ENCODE results near the gene CRIM1. TPM values are rescaled to one million over a fixed set of nuclear protein-coding genes. Genes with fewer than 3 reads are reported as not detected.

Gene CRIM1
- polyA plus RNA-seq, 2 of the 4 experiments (the other 2 are of a cell fraction) = 127 to 208 TPM

DNA sequence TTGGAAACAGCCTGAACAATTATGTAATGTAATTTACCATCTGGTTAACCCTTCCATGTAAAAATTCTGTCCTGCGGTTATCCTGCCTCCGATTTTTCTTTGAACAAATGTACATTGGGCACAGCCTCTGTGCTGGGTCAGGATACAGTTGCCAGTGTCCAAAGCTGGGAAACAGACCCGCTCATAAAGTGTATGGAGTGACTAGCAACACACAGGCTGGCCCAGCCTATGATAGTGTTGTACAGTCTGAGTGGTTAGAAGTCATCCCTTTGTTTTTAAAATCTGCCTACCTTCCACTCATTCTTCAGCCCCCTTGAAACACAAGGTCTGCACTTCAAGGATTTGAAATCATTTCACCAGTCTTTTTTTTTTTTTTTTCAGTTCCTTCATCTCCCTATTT, 192.3 kb downstream of the CRIM1 start:
- no peak overlapping the region for H3K27ac ChIP-seq
- FAIRE-seq (no peak), ATAC-seq (peak; percentile 32 to 54; a peak in 3 of 6 replicates), DNase-seq (ENCODE audit: low read depth in 1 of 2, low spot score in 1 of 2) (no peak)
- no peak for TF ChIP-seq POLR2AphosphoS2 (conservative IDR thresholded peaks at IDR 0.05; ENCODE audit: low read length)
- TF ChIP-seq POLR2A (IDR thresholded peaks at IDR 0.05; ENCODE audit: low read length) = no peak
- no peak for TF ChIP-seq CBX8 (IDR thresholded peaks at IDR 0.05)
- no peak for TF ChIP-seq PHF8 (IDR thresholded peaks at IDR 0.05; ENCODE audit: borderline replicate concordance, low read depth)
- no peak for TF ChIP-seq RFX5 (IDR thresholded peaks at IDR 0.05)
- no peak for TF ChIP-seq EHMT2 (IDR thresholded peaks at IDR 0.05; ENCODE audit: low read depth)
- TF ChIP-seq RCOR1 (IDR thresholded peaks at IDR 0.05; ENCODE audit: low read depth, low read length) = no peak
- no peak for TF ChIP-seq HMGXB4 (CRISPR knock-in tag; IDR thresholded peaks at IDR 0.05; ENCODE audit: borderline replicate concordance)
- no peak for TF ChIP-seq ZSCAN20 (CRISPR knock-in tag; IDR thresholded peaks at IDR 0.05)
- H3K9me3 ChIP-seq = no peaks in the 10 kb centered on the region
- ChIA-PET CTCF (interaction anchor here (0.5 to 4.5 kb wide), 2 partner anchors 69 to 117 kb away, joined by 3 to 18 read pairs; no protein-coding TSS in a partner anchor), POLR2A (no interaction called here)
- peaks cover 16% of the 10 kb centered on the region for H3K4me1 ChIP-seq
- H3K4me3 ChIP-seq = no peak overlapping the region
- H3K4me2 ChIP-seq = no peak overlapping the region
- 83% methylated on average over 3 of the region's 3 CpGs for WGBS (ENCODE audit: missing lambda C conversion rate)

GRCh38 chr2:36549165-36549574, 193.6 kb downstream of the CRIM1 start:
- Histone ChIP-seq H3K4me3 (no peak overlapping the region), H3K9me3 (no peaks in the 10 kb centered on the region), H3K27ac (0 out of 6 replicates have a peak overlapping the region, but pooled peaks of 1 of the 2 experiments have one; percentile 1), H3K4me1 (peaks cover 16% of the 10 kb centered on the region), H3K4me2 (no peak overlapping the region)
- no peak for TF ChIP-seq HOXB13 (CRISPR knock-in tag; IDR thresholded peaks at IDR 0.05; ENCODE audit: low read depth)
- TF ChIP-seq, protein P1, sequence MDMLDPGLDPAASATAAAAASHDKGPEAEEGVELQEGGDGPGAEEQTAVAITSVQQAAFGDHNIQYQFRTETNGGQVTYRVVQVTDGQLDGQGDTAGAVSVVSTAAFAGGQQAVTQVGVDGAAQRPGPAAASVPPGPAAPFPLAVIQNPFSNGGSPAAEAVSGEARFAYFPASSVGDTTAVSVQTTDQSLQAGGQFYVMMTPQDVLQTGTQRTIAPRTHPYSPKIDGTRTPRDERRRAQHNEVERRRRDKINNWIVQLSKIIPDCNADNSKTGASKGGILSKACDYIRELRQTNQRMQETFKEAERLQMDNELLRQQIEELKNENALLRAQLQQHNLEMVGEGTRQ (IDR thresholded peaks at IDR 0.05) = no peak
- no peak for TF ChIP-seq RARB (CRISPR knock-in tag; IDR thresholded peaks at IDR 0.05)
- TF ChIP-seq HOXA7 (CRISPR knock-in tag; IDR thresholded peaks at IDR 0.05) = no peak
- no peak for TF ChIP-seq CEBPB (IDR thresholded peaks at IDR 0.05)
- no peak for TF ChIP-seq FOSB (CRISPR knock-in tag; IDR thresholded peaks at IDR 0.05)
- TF ChIP-seq CTCF (IDR thresholded peaks at IDR 0.05) = no peak
- no peak for TF ChIP-seq POLR2A (IDR thresholded peaks at IDR 0.05; ENCODE audit: low read length)
- no peak for TF ChIP-seq RNF2 (IDR thresholded peaks at IDR 0.05; ENCODE audit: borderline replicate concordance, low read depth)
- TF ChIP-seq NPAS2 (CRISPR knock-in tag; IDR thresholded peaks at IDR 0.05; ENCODE audit: borderline replicate concordance) = no peak
- no peak for TF ChIP-seq NR3C1 (IDR thresholded peaks at IDR 0.05)
- no peak for TF ChIP-seq PHF8 (IDR thresholded peaks at IDR 0.05; ENCODE audit: borderline replicate concordance, low read depth)
- TF ChIP-seq FOXS1 (CRISPR knock-in tag; IDR thresholded peaks at IDR 0.05) = no peak
- TF ChIP-seq POLR2AphosphoS2 (conservative IDR thresholded peaks at IDR 0.05; ENCODE audit: low read length) = no peak
- no peak for TF ChIP-seq CBX2 (IDR thresholded peaks at IDR 0.05; ENCODE audit: borderline replicate concordance, low read depth)
- no peak for TF ChIP-seq EHF (CRISPR knock-in tag; IDR thresholded peaks at IDR 0.05)
- no peak for TF ChIP-seq ZNF302 (CRISPR knock-in tag; IDR thresholded peaks at IDR 0.05)
- no peak for TF ChIP-seq RAD21 (conservative IDR thresholded peaks at IDR 0.05 in 1 of 2, IDR thresholded peaks at IDR 0.05 in 1 of 2)
- WGBS (ENCODE audit: missing lambda C conversion rate) = 84% methylated on average over 7 of the region's 7 CpGs
- ChIA-PET CTCF (interaction anchor here (1.2 to 4.5 kb wide), 2 partner anchors 12 to 115 kb away, joined by 3 to 18 read pairs; no protein-coding TSS in a partner anchor), POLR2A (no interaction called here)
- FAIRE-seq (no peak), ATAC-seq (no peak), DNase-seq (ENCODE audit: low read depth in 1 of 2, low spot score in 1 of 2) (no peak)
